AG09319 (cell line): ENCODE data around the gene DPYSL4.

Experiments
- DNase-seq: peaks from one replicate; pipeline ENCODE4 v3.0.0-alpha.2; 2010; ENCODE audit warnings: low read depth; ENCODE audit errors: extremely low read depth
- CTCF ChIP-seq: IDR thresholded peaks from 2 replicates; pipeline ENCODE4 v1.5.1; 2011; ENCODE audit warnings: low read depth, mild to moderate bottlenecking, inconsistent platforms, low read length, moderate library complexity

Gene DPYSL4

GRCh38 chr10:132195366-132196075 lies 8.8 kb downstream of the DPYSL4 start:
- no peak for TF ChIP-seq CTCF

GRCh38 chr10:132196178-132197113 lies 9.7 kb downstream of the DPYSL4 start:
- no peak for DNase-seq
- no peak for TF ChIP-seq CTCF

More at GRCh38 chr10:132195366-132196075, 8.8 kb downstream of the DPYSL4 start:
- no peak for DNase-seq

GRCh38 chr10:132197271-132198067 lies 10.7 kb downstream of the DPYSL4 start:
- DNase-seq, result no peak
- no peak for TF ChIP-seq CTCF

- no peak for DNase-seq
- TF ChIP-seq CTCF, result no peak
These were observed 11.3 kb downstream of the DPYSL4 start for GRCh38 chr10:132198068-132198370.

- no peak for TF ChIP-seq CTCF
- DNase-seq, result no peak
These were observed 11.8 kb downstream of the DPYSL4 start for GRCh38 chr10:132198381-132199181.

GRCh38 chr10:132199268-132199853 lies 12.6 kb downstream of the DPYSL4 start:
- no peak for TF ChIP-seq CTCF
- DNase-seq, result no peak
